GM12873 (cell line): ENCODE results near the gene CDH15.

ENCODE experiments used
- TF ChIP-seq, protein P1 (sequence below): IDR thresholded peaks from 2 replicates; pipeline ENCODE4 v1.5.1; 2012; ENCODE audit warnings: low read depth, mild to moderate bottlenecking, moderate library complexity, low read length, control low read depth; ENCODE audit not compliant: insufficient read depth; ENCODE audit errors: missing control alignments

Gene CDH15

DNA sequence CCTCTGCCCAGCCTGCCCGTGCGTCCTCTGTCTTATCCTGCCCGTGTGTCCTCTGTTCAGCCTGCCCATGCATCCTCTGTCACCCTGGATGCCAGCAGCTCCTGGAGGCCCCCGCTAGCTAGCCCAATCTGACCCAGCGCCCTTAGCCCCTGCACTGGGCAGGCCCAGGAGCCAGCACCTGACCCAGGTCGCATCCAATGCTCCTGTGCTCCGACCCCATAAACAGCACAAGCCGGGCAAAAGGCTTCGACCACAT is 13.1 kb downstream of the CDH15 start:
- TF ChIP-seq, protein P1, sequence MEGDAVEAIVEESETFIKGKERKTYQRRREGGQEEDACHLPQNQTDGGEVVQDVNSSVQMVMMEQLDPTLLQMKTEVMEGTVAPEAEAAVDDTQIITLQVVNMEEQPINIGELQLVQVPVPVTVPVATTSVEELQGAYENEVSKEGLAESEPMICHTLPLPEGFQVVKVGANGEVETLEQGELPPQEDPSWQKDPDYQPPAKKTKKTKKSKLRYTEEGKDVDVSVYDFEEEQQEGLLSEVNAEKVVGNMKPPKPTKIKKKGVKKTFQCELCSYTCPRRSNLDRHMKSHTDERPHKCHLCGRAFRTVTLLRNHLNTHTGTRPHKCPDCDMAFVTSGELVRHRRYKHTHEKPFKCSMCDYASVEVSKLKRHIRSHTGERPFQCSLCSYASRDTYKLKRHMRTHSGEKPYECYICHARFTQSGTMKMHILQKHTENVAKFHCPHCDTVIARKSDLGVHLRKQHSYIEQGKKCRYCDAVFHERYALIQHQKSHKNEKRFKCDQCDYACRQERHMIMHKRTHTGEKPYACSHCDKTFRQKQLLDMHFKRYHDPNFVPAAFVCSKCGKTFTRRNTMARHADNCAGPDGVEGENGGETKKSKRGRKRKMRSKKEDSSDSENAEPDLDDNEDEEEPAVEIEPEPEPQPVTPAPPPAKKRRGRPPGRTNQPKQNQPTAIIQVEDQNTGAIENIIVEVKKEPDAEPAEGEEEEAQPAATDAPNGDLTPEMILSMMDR, result no peak

DNA sequence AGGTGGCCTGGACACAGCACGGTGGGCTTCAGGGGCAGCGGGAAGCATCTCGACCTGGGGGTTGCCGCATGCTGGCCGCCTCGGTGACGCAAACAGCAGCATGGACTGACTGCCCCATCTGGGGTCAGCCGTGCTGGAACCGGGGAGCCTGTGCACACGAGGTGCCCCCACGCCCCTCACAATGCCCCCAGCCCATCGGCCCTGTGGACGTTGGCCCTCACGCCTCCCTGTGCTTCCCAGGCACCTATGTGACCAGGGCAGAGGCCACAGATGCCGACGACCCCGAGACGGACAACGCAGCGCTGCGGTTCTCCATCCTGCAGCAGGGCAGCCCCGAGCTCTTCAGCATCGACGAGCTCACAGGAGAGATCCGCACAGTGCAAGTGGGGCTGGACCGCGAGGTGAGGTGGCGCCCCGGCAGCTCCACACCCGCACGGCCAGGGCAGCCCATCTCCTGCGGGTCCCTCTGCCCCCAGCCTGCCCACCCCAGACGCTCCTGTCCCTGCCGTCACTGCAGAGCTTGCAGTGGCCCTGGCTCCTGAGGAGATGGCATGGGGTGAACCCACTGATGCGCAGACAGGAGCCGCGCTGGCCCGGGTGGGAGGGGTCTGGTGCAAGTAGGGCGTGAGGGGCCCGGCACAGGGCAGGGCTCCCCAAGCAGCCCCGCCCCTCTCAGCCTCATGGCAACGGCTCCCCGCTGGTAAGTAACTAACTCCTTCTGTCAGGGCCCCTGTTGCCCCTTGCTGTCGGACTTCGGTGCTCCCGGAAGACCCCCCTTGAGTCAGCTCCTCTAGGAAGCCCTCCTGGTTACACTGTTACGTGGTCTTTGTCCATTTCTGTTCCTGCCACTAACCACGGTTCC is 13.6 kb downstream of the CDH15 start:
- TF ChIP-seq, protein P1, result no peak

DNA sequence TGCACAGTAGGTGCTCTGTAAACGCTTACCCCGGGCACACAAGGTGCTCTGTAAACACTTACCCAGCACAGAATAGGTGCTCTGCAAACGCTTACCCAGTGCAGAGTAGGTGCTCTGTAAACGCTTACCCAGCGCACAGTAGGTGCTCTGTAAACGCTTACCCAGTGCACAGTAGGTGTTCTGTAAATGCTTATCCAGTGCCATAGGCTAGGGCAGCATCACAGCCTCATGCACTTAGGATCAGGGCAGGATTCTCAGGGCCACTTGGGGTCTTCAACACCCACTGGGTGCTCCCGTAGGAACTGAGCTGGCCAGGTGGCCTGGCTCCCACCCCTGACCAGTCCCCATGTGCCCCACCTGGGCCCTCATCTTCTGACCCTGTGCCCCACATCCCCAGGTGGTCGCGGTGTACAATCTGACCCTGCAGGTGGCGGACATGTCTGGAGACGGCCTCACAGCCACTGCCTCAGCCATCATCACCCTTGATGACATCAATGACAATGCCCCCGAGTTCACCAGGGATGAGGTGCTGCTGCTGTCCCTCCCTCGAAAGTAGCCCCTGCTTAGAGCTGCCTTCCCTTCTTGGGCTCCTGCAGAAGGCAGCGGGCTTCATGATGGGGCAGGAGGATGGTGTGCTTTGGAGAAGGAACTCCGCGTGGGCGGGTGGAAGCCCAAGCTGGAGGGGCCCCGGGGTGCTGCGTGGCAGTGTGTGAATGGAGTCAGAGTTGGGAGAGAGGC is 15.7 kb downstream of the CDH15 start:
- TF ChIP-seq, protein P1, result no peak

DNA sequence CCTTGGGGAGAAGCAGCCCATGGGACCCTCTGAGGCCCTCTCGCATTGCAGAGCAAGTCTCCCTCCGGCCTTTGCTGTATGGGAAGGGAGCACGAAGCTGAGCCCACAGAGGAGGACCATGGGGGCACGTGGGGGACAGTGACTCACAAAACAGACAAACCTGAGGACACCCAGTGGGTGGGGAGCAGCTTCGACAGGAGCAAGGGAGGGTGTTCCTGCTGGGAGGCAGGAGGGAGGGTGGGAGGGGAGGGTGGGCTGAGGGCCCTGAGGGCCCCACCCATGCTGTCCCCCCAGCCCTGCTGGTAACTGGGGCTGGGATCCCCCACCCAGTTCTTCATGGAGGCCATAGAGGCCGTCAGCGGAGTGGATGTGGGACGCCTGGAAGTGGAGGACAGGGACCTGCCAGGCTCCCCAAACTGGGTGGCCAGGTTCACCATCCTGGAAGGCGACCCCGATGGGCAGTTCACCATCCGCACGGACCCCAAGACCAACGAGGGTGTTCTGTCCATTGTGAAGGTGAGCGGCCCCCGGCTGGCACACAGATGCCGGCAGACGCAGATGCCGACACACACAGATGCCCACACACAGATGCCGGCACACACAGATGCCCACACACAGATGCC is 16.3 kb downstream of the CDH15 start:
- TF ChIP-seq, protein P1, result no peak

- TF ChIP-seq, protein P1, result no peak
Observed at GRCh38 chr16:89189358-89190025, 17.9 kb downstream of the CDH15 start.

- TF ChIP-seq, protein P1, result no peak
Observed at GRCh38 chr16:89190150-89190958, 18.8 kb downstream of the CDH15 start.
